CMK (cell line): Measurements from ENCODE around the gene FAM193B.

Source experiments
- DNase-seq: peaks from one replicate; pipeline ENCODE4 v3.0.0-alpha.2; 2010; ENCODE audit warnings: low read depth

The FAM193B gene

GRCh38 chr5:177515580-177515979 lies 38.8 kb downstream of the FAM193B start:
- DNase-seq = no peak

GRCh38 chr5:177514541-177514940 lies 39.8 kb downstream of the FAM193B start:
- DNase-seq = no peak

- DNase-seq = no peak
Observed at GRCh38 chr5:177513500-177513899, 40.9 kb downstream of the FAM193B start.

GRCh38 chr5:177512736-177513380 lies 41.5 kb downstream of the FAM193B start:
- DNase-seq = no peak

GRCh38 chr5:177511796-177512675 lies 42.3 kb downstream of the FAM193B start:
- DNase-seq = no peak

GRCh38 chr5:177511181-177511580 lies 43.2 kb downstream of the FAM193B start:
- no peak for DNase-seq

GRCh38 chr5:177510567-177511053 lies 43.8 kb downstream of the FAM193B start:
- no peak for DNase-seq

- DNase-seq = no peak
Observed at GRCh38 chr5:177509991-177510566, 44.3 kb downstream of the FAM193B start.

- DNase-seq = no peak
Observed at GRCh38 chr5:177509381-177509951, 44.9 kb downstream of the FAM193B start, which contains the start of gene DOK3. DOK3 (minus strand) TSS chr5:177509826; CDS start chr5:177509540, 286 bp downstream.

- no peak for DNase-seq
Observed at GRCh38 chr5:177508837-177509236, 45.5 kb downstream of the FAM193B start.

GRCh38 chr5:177508221-177508611 lies 46.1 kb downstream of the FAM193B start:
- no peak for DNase-seq

GRCh38 chr5:177507596-177508220 lies 46.7 kb downstream of the FAM193B start:
- DNase-seq = no peak

- no peak for DNase-seq
Observed at GRCh38 chr5:177507165-177507564, 47.2 kb downstream of the FAM193B start.

GRCh38 chr5:177505075-177505474 lies 49.3 kb downstream of the FAM193B start:
- no peak for DNase-seq

GRCh38 chr5:177504086-177505056 lies 50.0 kb downstream of the FAM193B start:
- no peak for DNase-seq

- DNase-seq = no peak
Observed at GRCh38 chr5:177503351-177504085, 50.8 kb downstream of the FAM193B start.

- DNase-seq = no peak
Observed at GRCh38 chr5:177502886-177503285, 51.5 kb downstream of the FAM193B start.

GRCh38 chr5:177501874-177502678 lies 52.3 kb downstream of the FAM193B start:
- no peak for DNase-seq
